Ectodermal cell (in vitro differentiated cells): Measurements from ENCODE around the gene PKMYT1.
"Not testable (repeated sequence)": the region's sequence is repeated elsewhere in the genome, so short reads cannot be mapped to it uniquely, and the experiment has no call there.

Source experiments
- H3K27ac ChIP-seq: 2 replicates; pipeline ENCODE4 v1.7.0; 2013; ENCODE audit warnings: mild to moderate bottlenecking, low read depth, low read length; ENCODE audit not compliant: insufficient read depth, poor library complexity, severe bottlenecking
- H3K27me3 ChIP-seq: 2 replicates; pipeline ENCODE4 v1.7.0; 2013; ENCODE audit warnings: mild to moderate bottlenecking, low read length; ENCODE audit not compliant: insufficient read depth, control insufficient read depth, poor library complexity, severe bottlenecking
- H3K36me3 ChIP-seq: one replicate; pipeline ENCODE4 v1.7.0; 2013; ENCODE audit warnings: low read length; ENCODE audit not compliant: control insufficient read depth, insufficient read depth
- H3K4me1 ChIP-seq: one replicate; pipeline ENCODE4 v1.7.0; 2013; ENCODE audit warnings: low read length; ENCODE audit not compliant: control insufficient read depth, insufficient read depth
- H3K4me3 ChIP-seq: 2 replicates; pipeline ENCODE4 v1.7.0; 2013; ENCODE audit warnings: low read depth, low read length, control low read depth; ENCODE audit not compliant: insufficient read depth
- H3K9me3 ChIP-seq: 2 replicates; pipeline ENCODE4 v1.7.0; 2013; ENCODE audit warnings: mild to moderate bottlenecking, low read length, moderate library complexity; ENCODE audit not compliant: control insufficient read depth
- WGBS, 2 experiments: methylation state at CpG; one replicate each; pipeline ENCODE4 v1.1.7; 2013; ENCODE audit warnings: missing lambda C conversion rate in 2 of 2; 5-methylcytosine and 5-hydroxymethylcytosine counted together

PKMYT1 gene

GRCh38 chr16:2934450-2934849, 45.8 kb downstream of the PKMYT1 start:
- 93 to 94% methylated on average over 15 of the region's 15 CpGs for WGBS, 2 experiments
- H3K27ac ChIP-seq: no peak overlapping the region
- no peaks in the 10 kb centered on the region for H3K9me3 ChIP-seq
- peaks cover 4% of the 10 kb centered on the region for H3K36me3 ChIP-seq
- H3K4me1 ChIP-seq: no peaks in the 10 kb centered on the region
- H3K27me3 ChIP-seq: no peaks in the 10 kb centered on the region
- no peak overlapping the region for H3K4me3 ChIP-seq

GRCh38 chr16:2933701-2934100, 46.5 kb downstream of the PKMYT1 start:
- 94 to 95% methylated on average over 22 of the region's 22 CpGs for WGBS, 2 experiments
- Histone ChIP-seq H3K36me3 (peaks cover 4% of the 10 kb centered on the region), H3K4me1 (no peaks in the 10 kb centered on the region), H3K9me3 (no peaks in the 10 kb centered on the region), H3K27me3 (no peaks in the 10 kb centered on the region), H3K4me3 (no peak overlapping the region), H3K27ac (no peak overlapping the region)

- WGBS, 2 experiments: 94% methylated on average over 30 of the region's 30 CpGs
- Histone ChIP-seq H3K4me1 (no peaks in the 10 kb centered on the region), H3K27ac (no peak overlapping the region), H3K36me3 (peaks cover 4% of the 10 kb centered on the region), H3K4me3 (no peak overlapping the region), H3K27me3 (no peaks in the 10 kb centered on the region), H3K9me3 (no peaks in the 10 kb centered on the region)
Observed at GRCh38 chr16:2933136-2933535, 47.1 kb downstream of the PKMYT1 start.

GRCh38 chr16:2931231-2931914, 48.9 kb downstream of the PKMYT1 start:
- H3K27ac ChIP-seq, H3K4me1 ChIP-seq, H3K4me3 ChIP-seq, H3K36me3 ChIP-seq, H3K9me3 ChIP-seq, H3K27me3 ChIP-seq: not testable (repeated sequence)
- WGBS, 2 experiments: 89 to 91% methylated on average over 12 to 13 of the region's 13 CpGs

- WGBS, 2 experiments: 95 to 96% methylated on average over 15 of the region's 15 CpGs
- Histone ChIP-seq H3K36me3 (no peaks in the 10 kb centered on the region), H3K9me3 (no peaks in the 10 kb centered on the region), H3K27ac (no peak overlapping the region), H3K4me3 (no peak overlapping the region), H3K27me3 (no peaks in the 10 kb centered on the region), H3K4me1 (peaks cover 4% of the 10 kb centered on the region)
Observed at GRCh38 chr16:2930236-2930635, 50.0 kb downstream of the PKMYT1 start.

GRCh38 chr16:2929693-2930092, 50.6 kb downstream of the PKMYT1 start:
- no peak overlapping the region for H3K27ac ChIP-seq
- WGBS, 2 experiments: 93 to 94% methylated on average over 14 of the region's 14 CpGs

GRCh38 chr16:2928796-2929195, 51.5 kb downstream of the PKMYT1 start:
- Histone ChIP-seq H3K36me3 (no peaks in the 10 kb centered on the region), H3K27ac (no peak overlapping the region), H3K4me1 (peaks cover 4% of the 10 kb centered on the region), H3K27me3 (no peaks in the 10 kb centered on the region), H3K9me3 (no peaks in the 10 kb centered on the region), H3K4me3 (no peak overlapping the region)
- WGBS, 2 experiments: 92% methylated on average over 11 of the region's 11 CpGs

More at GRCh38 chr16:2929693-2930092, 50.6 kb downstream of the PKMYT1 start:
- no peaks in the 10 kb centered on the region for H3K36me3 ChIP-seq
- no peaks in the 10 kb centered on the region for H3K27me3 ChIP-seq
- H3K4me1 ChIP-seq: peaks cover 4% of the 10 kb centered on the region
- no peak overlapping the region for H3K4me3 ChIP-seq
- H3K9me3 ChIP-seq: no peaks in the 10 kb centered on the region

- H3K4me1 ChIP-seq, H3K9me3 ChIP-seq, H3K27ac ChIP-seq, H3K36me3 ChIP-seq, H3K27me3 ChIP-seq, H3K4me3 ChIP-seq: not testable (repeated sequence)
- WGBS, 2 experiments: 63 to 75% methylated on average over 4 of the region's 4 CpGs
Observed at GRCh38 chr16:2928151-2928550, 52.1 kb downstream of the PKMYT1 start.

GRCh38 chr16:2927010-2927646, 53.1 kb downstream of the PKMYT1 start:
- H3K36me3 ChIP-seq: no peaks in the 10 kb centered on the region
- peaks cover 4% of the 10 kb centered on the region for H3K4me1 ChIP-seq
- no peaks in the 10 kb centered on the region for H3K9me3 ChIP-seq
- H3K4me3 ChIP-seq: no peak overlapping the region
- 22 to 24% methylated on average over 19 of the region's 19 CpGs for WGBS, 2 experiments
- H3K27ac ChIP-seq: no peak overlapping the region
- no peaks in the 10 kb centered on the region for H3K27me3 ChIP-seq

GRCh38 chr16:2926650-2926999, 53.6 kb downstream of the PKMYT1 start:
- Histone ChIP-seq H3K27ac (no peak overlapping the region), H3K4me3 (no peak overlapping the region), H3K36me3 (no peaks in the 10 kb centered on the region), H3K9me3 (no peaks in the 10 kb centered on the region), H3K27me3 (no peaks in the 10 kb centered on the region), H3K4me1 (peaks cover 4% of the 10 kb centered on the region)
- WGBS, 2 experiments: 93 to 95% methylated on average over 5 of the region's 5 CpGs
